ENCODE results near the gene PDLIM7.
A peak's percentile ranks its signal among the peaks of the same experiment; 100 is the strongest.

PDLIM7 gene

DNA sequence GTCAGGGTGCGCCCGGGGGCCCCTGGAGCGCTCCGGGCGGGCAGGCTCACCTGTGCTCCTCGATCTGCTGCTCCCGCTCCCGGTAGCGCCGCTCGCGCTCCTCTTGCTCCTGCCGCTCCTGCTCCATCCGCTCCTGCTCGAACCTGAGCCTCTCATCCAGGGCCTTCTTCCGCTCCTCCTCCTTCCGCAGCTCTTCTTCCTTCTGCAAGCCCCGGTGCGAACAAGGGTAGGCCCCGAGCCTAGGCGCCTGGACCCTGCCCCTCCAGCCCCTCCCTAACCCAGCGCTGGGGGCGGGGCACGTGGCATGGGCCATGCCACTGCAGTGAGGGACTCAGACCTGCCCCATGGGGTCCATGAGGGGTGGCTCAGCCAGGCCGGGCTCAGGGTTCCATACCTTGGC is 30.5 kb downstream of the PDLIM7 start:
- no peak for DNase-seq
- intact Hi-C loops (cut with DNase I), result no loop called here

DNA sequence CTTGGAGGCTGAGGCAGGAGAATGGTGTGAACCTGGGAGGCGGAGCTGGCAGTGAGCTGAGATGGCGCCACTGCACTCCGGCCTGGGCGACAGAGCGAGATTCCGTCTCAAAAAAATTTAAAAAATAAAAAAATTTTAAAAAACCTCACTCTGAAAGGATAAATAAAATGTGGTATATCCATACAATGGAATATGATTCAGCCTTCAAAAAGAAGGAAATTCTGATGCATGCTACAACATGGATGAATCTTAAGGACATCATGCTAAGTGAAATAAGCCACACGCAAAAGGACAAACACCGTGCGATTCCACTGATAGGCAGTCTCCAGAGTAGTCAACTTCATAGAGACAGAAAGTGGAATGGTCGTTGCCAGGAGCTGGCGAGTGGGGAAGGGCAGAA is 32.4 kb downstream of the PDLIM7 start:
- intact Hi-C loops (cut with DNase I), result no loop called here
- DNase-seq, result no peak

DNA sequence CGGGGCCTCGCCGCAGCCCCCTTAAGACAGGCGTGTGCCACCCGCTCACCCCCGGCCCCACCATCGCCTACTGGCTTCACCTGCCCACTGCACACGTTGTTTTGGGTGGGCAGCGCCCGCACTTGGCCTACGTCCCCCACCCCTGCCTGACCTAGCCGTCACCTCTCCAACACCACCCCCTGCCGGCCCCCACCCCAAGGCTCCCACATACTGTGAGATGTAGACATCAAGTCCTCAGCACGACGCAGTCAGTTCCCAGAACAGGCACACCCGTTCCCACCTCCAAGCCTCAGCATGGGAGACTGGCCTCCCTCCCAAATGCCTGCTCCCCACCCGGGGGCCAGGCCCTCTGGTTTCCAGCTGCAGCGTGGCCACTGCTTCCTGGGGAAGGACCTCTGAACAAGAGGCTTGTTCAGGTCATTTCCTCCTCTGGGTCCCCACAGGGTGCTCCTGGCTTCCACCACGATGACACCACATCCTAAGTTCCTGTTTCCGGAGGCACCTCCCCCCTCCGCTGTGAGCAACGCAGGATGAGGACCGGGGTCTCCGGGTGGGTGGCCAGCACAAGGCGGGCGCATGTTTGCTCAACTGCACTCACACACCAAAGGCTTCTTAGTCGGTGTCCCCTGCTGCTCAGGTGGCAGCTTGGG is 35.3 kb downstream of the PDLIM7 start:
- no peak for DNase-seq
- intact Hi-C loops (cut with DNase I), result no loop called here

DNA sequence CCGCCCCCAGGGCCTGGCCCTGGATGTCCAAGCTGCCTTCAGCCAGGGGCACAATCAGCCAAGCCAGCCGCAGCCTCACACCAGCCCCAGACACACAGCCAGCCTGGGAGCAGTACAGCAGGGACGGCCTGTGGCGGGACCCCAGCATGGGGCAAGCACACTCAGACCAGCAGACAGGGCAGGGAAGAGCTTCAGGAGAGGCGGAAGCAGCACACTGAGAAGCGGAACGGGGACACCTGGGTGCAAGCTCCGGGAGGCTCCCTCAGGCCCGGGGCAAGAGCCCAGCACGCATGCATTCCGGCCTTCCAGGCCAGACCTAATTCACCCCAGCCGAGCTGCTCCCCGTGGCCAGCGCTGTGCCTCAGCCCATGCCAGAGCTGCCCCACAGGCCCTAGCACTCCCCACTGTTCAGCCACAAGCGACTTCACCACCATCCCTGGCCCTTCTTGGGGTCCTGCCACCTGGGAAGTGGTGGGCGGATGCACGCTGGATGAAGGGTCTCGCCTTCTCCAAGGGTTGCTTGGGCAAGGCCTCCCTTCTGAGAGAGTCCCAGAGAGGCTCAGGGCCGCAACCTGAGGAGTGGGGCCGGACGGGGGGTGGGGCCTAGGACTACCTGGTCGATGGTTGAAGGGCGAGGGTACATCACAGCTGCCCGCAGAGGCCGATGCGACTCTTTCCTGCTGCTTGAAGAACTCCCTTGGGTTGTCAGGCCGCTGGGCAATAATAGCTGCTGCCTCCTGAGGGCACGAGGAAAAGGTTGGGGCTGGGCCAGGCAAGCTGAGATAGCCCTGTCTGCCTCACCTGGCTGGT is 37.4 kb downstream of the PDLIM7 start:
- DNase-seq, result no peak
- intact Hi-C loops (cut with DNase I), result loop anchor here (10.0 kb wide), 1 partner anchor 145 kb away; the partner anchor contains the start of gene MXD3

DNA sequence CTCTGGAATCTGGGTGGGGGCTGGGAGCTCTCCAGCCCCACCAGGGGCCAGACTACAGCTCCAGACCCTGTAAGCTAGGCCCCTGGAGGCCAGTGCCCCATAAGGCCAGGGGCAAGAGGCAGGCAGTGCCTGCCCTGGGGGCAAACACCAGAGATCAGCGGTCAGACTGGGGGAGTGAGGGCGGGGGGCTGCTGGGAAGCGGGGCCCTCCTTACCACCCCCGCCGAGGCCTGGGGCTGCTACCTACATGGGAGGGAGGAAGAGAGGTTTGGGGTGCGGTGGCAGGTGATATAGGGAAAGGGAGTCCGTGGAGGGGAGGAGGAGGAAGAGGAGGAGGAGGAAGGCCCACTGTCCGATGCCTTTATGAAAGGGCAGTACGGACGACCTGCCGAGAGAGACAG is 38.0 kb downstream of the PDLIM7 start:
- intact Hi-C loops (cut with DNase I), result loop anchor here (10.0 kb wide), 1 partner anchor 145 kb away; the partner anchor contains the start of gene MXD3
- no peak for DNase-seq

DNA sequence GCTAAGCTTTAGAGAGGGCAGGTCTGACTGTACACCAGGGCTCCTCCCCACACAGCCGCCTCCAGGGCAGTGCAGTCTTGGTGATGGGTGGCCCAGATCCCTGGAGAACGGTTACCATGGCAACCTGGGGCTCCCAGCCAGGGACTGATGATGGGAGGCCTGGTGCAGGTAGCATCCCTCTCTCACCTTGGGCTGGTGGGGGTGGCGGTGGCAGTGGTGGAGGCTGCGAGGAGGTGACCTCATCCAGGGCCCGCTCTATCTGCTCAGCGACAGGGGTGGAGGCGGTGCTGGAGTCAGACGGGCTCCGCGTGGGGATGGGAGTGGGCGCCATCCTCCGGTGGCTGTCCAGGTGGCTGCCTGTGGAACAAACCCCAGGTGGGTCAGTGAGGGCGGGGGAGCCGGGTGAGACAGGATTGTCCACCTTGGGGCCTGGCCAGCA is 38.5 kb downstream of the PDLIM7 start:
- intact Hi-C loops (cut with DNase I), result loop anchor here (10.0 kb wide), 1 partner anchor 144 kb away; the partner anchor contains the start of gene MXD3
- DNase-seq, result peak in 8 of 10 donors; percentile 51 to 95 (median 71)

DNA sequence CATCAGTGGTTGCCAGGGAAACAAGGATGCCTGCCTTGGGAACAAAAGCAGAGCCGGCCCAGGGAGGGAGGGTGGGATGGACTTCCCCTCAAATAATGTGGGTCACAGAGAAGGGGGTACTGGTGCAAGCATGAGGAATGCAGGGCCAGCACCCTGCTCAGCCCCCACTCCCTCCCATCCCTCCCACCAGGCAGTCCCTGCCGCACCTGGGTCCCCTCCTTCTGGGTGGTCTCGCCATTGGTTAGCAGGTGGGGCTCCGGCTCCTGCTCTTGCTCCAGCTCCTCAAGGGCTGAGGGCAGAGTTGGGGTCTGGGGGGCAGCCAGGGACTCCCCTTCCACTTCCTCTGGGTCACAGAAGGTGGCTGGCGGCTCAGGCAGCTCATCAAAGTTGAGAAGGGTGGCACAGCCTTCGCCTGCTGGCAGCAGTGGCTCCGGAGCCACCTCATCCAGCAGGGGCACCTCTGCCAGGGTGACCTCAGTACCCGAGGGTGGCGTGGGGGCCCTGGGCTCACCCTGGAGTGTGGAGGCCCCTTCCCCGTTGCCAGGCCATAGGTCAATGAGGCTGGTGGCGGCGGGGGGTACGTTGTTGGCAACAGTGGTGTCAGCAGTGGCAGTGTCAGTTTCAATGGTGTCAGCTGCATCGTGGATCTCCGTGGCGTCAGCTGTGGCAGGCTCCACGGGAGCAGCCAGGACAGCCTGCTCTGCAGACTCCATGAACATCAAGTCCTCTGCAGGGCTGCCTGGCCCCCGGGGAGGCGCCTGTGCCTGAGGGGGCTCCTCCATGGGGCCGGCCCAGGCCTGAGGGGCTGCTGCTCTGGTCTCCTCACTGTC is 39.3 kb downstream of the PDLIM7 start:
- intact Hi-C loops (cut with DNase I), result loop anchor here (10.0 kb wide), 1 partner anchor 143 kb away; the partner anchor contains the start of gene MXD3
- no peak for DNase-seq

DNA sequence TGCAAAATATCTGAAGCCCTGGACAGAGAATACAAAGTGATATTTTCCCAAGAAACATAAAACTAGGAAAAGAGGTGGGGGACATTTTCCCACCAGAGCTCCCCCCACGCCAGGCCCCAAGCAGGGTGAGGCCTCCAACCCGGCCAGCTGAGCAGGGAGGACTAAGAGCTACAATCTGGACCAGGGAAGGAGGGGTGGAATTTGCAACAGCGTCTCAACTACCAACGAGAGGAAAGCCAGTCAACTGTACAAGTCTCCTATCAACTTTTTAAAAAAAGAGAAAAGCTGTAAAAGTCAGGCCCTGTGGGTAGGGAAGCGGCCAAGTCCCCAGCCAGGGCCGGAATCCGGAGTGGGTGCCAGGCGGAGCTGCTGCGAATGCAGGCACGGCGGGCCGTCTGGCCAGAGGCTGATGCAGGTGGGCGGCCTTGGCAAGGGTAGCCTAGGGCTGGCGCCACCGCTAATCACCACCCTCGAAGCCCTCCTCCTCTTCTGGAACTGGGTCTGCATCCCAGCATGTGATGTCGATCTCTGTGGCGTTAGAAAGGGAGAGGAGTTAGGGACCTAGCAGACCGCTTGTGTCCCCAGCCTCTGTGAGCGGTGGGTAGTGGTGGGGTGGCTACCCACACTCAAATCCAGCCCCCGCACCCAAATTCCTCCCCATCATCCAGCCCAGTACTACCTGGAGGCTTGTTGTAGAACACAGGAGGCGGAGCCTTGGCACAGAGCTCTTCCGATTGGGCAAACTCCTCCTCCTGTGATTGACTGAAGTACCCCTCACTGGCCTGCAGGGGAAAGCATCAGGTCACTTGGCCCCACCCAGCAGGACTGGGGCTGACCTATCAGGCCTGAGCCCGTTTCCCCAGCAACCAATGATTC is 40.2 kb downstream of the PDLIM7 start:
- DNase-seq, result peak; percentile 65 to 98 (median 86)
- intact Hi-C loops (cut with DNase I), result loop anchor here (1.0 to 10.0 kb wide), 3 partner anchors 44 to 142 kb away; partner anchors contain the start of gene MXD3

DNA sequence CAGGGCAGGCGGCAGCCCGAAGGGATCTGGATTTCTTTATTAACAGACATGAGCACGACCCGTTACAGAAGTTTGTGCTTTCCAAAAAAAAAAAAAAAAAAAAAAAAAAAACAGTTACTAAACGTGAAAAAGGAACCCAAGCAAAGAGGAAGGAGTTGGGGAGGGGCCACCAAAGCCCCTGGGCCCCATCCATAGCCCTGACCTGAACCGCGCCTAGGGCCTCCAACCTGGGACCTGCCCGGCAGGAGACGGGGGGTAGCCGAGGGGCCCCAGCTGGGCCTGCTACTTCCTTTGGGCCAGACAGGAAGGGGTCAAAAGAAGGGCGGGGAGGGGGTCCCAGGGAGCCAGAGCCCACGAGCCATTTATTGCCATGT is 40.8 kb downstream of the PDLIM7 start:
- intact Hi-C loops (cut with DNase I), result loop anchor here (1.0 to 10.0 kb wide), 3 partner anchors 45 to 142 kb away; partner anchors contain the start of gene MXD3
- DNase-seq, result no peak

DNA sequence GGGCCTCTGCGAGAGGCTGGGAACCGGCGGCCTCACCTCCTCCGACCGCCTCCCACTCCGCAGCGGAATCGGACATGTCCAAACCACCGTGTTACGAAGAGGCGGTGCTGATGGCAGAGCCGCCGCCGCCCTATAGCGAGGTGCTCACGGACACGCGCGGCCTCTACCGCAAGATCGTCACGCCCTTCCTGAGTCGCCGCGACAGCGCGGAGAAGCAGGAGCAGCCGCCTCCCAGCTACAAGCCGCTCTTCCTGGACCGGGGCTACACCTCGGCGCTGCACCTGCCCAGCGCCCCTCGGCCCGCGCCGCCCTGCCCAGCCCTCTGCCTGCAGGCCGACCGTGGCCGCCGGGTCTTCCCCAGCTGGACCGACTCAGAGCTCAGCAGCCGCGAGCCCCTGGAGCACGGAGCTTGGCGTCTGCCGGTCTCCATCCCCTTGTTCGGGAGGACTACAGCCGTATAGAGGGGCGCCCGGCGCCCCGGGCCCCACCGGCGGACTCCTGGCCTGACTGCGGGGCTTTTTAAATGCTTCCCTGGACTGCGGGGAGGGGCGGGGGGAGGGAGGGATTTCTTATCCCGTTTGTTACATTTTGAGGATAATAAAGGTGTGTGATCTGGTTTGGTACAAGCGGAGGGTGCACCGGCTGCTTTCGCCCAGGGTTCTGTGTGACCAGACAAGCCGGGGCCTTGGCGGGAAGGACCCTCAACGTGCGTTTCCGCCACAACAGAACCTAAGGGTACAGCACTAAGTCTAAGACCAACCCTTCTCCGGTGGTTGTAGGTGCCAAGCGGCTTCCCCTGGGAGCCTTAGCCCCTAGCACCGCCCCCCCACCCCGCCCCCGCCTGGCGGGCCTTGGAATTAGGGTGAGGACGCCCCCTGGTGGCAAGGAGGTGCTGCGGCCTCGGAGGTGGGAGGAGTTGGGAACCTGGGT is 41.5 kb downstream of the PDLIM7 start:
- intact Hi-C loops (cut with DNase I), result loop anchor here (1.0 to 10.0 kb wide), 4 partner anchors 29 to 141 kb away; partner anchors contain the start of genes GRK6 and MXD3

DNA sequence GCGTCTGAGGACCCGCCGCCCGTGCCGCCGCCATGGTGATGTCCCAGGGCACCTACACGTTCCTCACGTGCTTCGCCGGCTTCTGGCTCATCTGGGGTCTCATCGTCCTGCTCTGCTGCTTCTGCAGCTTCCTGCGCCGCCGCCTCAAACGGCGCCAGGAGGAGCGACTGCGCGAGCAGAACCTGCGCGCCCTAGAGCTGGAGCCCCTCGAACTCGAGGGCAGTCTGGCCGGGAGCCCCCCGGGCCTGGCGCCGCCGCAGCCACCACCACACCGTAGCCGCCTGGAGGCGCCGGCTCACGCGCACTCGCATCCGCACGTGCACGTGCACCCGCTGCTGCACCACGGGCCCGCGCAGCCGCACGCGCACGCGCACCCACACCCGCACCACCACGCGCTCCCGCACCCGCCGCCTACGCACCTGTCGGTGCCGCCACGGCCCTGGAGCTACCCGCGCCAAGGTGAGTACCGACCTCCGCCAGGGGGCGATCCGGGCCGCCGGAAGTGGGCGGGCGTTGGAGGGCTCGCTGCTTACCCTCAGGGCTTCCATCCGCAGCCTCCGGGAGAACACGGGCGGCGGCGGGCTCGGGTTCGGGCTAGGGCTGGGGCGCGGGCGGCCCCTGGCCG is 42.3 kb downstream of the PDLIM7 start:
- intact Hi-C loops (cut with DNase I), result loop anchor here (2.0 to 10.0 kb wide), 2 partner anchors 28 to 140 kb away; partner anchors contain the start of genes GRK6 and MXD3
- peak; percentile 49 to 96 (median 72) for DNase-seq

More for the DNA sequence above, 41.5 kb downstream of the PDLIM7 start:
- peak; percentile 73 to 97 (median 89) for DNase-seq

DNA sequence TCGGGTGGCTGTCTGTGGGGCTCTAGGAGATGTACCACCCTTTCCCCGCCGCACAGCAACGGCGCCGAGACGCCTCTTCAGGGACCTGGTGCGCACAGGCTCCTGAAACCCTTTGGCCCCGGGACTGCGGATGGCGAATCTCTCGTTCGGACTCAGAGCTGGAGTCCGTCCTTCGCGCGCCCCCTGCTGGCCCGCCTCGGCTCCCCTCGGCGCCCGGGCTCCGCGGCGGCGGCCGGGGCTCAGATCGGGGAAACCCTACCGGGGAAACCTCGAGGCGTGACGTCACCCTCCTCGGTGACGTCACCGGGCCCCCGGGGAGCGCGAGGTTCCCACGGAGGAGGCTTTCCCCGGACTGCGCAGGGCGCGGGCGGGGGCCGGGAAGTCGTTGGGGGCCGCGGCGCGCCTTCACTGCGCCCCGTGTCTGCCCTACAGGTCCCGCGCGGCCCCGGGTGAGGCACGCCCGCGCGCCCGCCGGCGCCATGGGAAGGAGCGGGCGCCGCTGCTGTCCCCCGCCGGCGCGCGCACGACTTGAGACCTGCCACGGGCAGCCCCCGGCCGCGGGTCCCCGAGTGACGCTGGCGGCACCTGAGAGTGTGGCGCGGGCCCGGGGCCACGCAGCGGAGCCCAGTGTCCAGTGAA is 42.9 kb downstream of the PDLIM7 start:
- intact Hi-C loops (cut with DNase I), result loop anchor here (2.0 to 10.0 kb wide), 2 partner anchors 28 to 140 kb away; partner anchors contain the start of genes GRK6 and MXD3
- DNase-seq, result peak; percentile 80 to 98 (median 90)

DNA sequence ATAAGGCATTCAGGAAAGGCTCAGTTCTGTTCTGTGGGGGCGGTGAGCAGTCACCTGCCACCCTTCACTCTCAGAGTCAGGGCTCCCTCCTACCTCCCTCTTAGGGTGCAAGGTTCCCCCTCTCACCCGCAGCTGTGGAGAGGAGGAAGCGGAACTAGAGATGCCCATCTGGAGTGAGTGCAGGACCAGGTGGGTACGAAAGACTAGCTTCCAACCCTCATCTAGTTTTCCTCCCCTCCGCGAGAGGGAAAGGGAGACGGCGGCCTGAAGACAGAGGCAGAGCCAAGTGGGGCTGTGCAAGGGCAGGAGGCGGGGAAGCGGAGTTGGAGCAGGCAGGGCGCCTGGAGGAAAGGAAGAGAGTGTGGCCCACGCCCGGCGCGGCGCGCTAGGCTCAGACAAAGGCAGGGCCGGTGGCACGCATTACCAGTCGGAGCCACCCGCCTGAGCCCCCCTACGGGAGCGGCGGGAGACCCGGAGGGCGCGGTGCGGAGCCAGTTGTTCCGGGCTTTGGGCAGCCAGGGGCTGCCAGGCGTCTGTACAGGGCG is 43.5 kb downstream of the PDLIM7 start:
- peak in 6 of 10 donors; percentile 36 to 92 (median 52) for DNase-seq
- intact Hi-C loops (cut with DNase I), result loop anchor here (2.0 to 10.0 kb wide), 2 partner anchors 27 to 139 kb away; partner anchors contain the start of genes GRK6 and MXD3

DNA sequence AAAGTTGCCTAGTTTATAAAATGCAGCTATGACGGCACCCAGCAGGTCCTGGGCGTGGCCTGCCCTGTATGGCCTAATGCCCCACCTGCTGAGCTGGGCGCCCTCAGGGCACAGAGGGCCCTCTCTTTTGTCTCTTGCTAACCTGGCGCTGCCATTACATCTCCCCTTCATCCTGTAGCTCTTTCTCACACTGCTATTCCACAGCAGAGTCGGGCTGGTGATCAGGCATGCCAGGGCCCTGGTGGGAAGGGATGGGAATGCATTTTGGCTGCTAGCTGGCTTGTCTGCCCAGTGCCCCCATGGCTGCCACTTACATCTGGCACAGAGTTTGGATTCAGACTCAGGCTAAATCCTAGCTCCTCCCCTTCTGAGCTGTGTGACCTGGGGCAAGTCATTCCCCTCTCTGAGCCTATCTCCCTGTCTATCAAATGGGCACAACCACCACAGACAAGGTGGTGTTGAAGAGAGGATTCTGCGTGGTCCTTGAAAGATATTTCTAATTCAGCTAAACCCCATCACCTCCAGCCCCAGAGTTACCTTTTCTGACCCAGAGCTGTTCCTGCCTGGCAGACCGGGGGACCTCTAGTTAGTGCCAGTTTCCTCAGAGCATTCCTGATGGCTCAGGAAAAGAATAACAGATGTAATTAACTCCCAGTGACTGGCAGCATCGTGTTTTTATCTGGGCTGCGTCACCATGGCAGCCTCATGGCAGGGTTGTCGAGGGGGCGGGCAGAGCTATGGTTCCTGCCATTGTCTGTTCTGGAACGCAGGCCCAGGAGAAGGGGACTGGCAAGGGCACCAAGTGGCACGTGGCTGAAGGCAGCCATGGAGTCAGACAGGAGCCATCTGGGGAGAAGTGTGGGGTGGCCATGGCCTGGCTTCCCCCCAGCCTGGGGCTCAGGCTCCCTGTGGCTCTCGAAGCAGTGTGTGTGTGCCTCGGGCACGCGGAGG is 44.4 kb downstream of the PDLIM7 start:
- peak in 8 of 10 donors; percentile 40 to 91 (median 65) for DNase-seq
- intact Hi-C loops (cut with DNase I), result loop anchor here (10.0 kb wide), 1 partner anchor 138 kb away; the partner anchor contains the start of gene MXD3

DNA sequence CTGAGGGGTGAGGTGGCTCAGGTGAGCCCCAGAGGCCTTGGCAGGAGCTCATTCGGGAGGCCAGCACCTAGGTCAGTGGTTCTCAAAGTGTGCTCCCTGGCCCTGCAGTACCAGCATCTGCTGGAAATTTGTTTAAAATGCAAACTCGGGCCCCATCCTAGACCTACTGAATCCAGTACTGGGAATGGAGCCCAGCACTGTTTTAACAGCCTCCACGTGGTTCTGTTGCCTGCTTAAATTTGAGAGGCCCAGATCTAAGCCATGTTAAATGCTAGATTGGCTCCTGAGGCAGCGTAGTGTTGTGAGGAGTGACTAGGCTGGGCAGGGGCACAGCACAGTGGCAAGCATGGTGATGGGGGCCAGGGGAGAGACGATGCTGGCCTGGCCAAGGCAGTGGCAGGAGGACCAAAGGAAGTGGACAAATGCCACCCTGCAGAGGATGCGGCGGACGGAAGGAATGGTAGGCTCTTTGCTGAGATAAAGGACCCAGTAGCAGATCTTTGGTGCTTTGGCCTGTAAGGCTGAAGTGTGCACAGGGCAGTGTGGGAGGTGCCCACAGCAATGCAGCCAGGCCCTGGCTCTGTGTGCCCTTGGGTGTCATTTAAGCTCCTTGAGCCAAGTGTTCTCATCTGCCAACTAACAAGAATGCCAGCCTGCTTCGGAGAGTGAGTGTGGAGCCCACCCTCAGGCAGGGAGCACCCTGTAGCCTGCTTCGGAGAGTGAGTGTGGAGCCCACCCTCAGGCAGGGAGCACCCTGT is 46.6 kb downstream of the PDLIM7 start:
- peak in 2 of 10 donors; percentile 44 to 89 for DNase-seq
- intact Hi-C loops (cut with DNase I), result loop anchor here (10.0 kb wide), 1 partner anchor 136 kb away; the partner anchor contains the start of gene MXD3

All from posterior cingulate gyrus (tissue), 11 donors.